Mucosa of gallbladder (tissue), 1 donor: ENCODE data around the gene TOMT. TPM values are rescaled to one million over a fixed set of nuclear protein-coding genes. Genes with fewer than 3 reads are reported as not detected.

Experiments used
- DNase-seq: peaks from one replicate; pipeline ENCODE4 v3.0.0-alpha.2; 2020; ENCODE audit warnings: low spot score
- total RNA-seq: library from RNA; stranded (reverse); gene quantifications from one replicate; pipeline ENCODE4 v1.2.1, GENCODE V29; 2021
- donor health status: DM: no; HTN: no; CAD: no.

Gene TOMT
- total RNA-seq = not detected

GRCh38 chr11:72105888-72106287, at the start of gene TOMT:
TSS of gene TOMT (plus strand) at chr11:72105924. CDS start at chr11:72105952, 28 bp downstream.
- DNase-seq = no peak

GRCh38 chr11:72058416-72059034, 47.2 kb upstream of the TOMT start:
- no peak for DNase-seq

- no peak for DNase-seq
These were observed 43.9 kb upstream of the TOMT start for GRCh38 chr11:72061739-72062396.

- no peak for DNase-seq
These were observed 38.9 kb upstream of the TOMT start for GRCh38 chr11:72066855-72067254.

GRCh38 chr11:72067266-72067665, 38.5 kb upstream of the TOMT start:
- no peak for DNase-seq

- no peak for DNase-seq
These were observed 38.0 kb upstream of the TOMT start for GRCh38 chr11:72067676-72068075.

GRCh38 chr11:72069200-72069599, 36.5 kb upstream of the TOMT start:
- no peak for DNase-seq

- peak; percentile 75 for DNase-seq
These were observed 35.9 kb upstream of the TOMT start for GRCh38 chr11:72069787-72070251.

- no peak for DNase-seq
These were observed 35.2 kb upstream of the TOMT start for GRCh38 chr11:72070491-72070890.

- no peak for DNase-seq
These were observed 33.4 kb upstream of the TOMT start for GRCh38 chr11:72072348-72072747.

GRCh38 chr11:72075109-72075508, 30.6 kb upstream of the TOMT start:
- no peak for DNase-seq

- no peak for DNase-seq
These were observed 30.0 kb upstream of the TOMT start for GRCh38 chr11:72075756-72076155.

GRCh38 chr11:72078477-72078876, 27.2 kb upstream of the TOMT start:
- no peak for DNase-seq

- peak; percentile 17 for DNase-seq
These were observed 25.9 kb upstream of the TOMT start for GRCh38 chr11:72079819-72080325.

GRCh38 chr11:72080326-72081183, 25.2 kb upstream of the TOMT start, which contains the start of the genes LRRC51 and NUMA1:
TSS of gene LRRC51 (plus strand) at chr11:72080850. CDS start at chr11:72089084, 8,234 bp downstream.
TSS of gene NUMA1 (minus strand) at chr11:72080542. CDS start at chr11:72035943, 44,599 bp downstream.
- DNase-seq = peak; percentile 100

- DNase-seq = no peak
These were observed 24.5 kb upstream of the TOMT start for GRCh38 chr11:72081184-72081644.

GRCh38 chr11:72081821-72082453, 23.8 kb upstream of the TOMT start:
- no peak for DNase-seq

- no peak for DNase-seq
These were observed 22.3 kb upstream of the TOMT start for GRCh38 chr11:72083414-72083813.

- DNase-seq = no peak
These were observed 21.6 kb upstream of the TOMT start for GRCh38 chr11:72084076-72084475.

- DNase-seq = no peak
These were observed 20.8 kb upstream of the TOMT start for GRCh38 chr11:72084965-72085364.

GRCh38 chr11:72085621-72086351, 19.9 kb upstream of the TOMT start:
- no peak for DNase-seq
